Vagina (tissue), 2 donors: ENCODE data around the gene TTC28. TPM values are rescaled to one million over a fixed set of nuclear protein-coding genes. Genes with fewer than 3 reads are reported as not detected.

ENCODE experiments used
- DNase-seq, 2 donors: peaks; one replicate each; pipeline ENCODE4 v3.0.0-alpha.2; 2017; ENCODE audit errors: extremely low spot score in 2 of 2
- H3K27ac ChIP-seq: fragments of 200-600 bp; sonication (generic); one replicate; pipeline ENCODE4 v1.5.1; 2019
- H3K27me3 ChIP-seq: fragments of 200-600 bp; sonication (generic); one replicate; pipeline ENCODE4 v1.5.1; 2019
- H3K36me3 ChIP-seq, 2 donors: fragments of 200-600 bp; sonication (generic); one replicate each; pipeline ENCODE4 v1.5.1; 2017 to 2019
- H3K4me1 ChIP-seq: fragments of 200-600 bp; sonication (generic); one replicate; pipeline ENCODE4 v1.5.1; 2019
- H3K4me3 ChIP-seq, 2 donors: fragments of 200-600 bp; sonication (generic); 1 replicate in 1 of 2; 2 replicates in 1 of 2; pipeline ENCODE4 v1.5.1; 2016 to 2019
- H3K9me3 ChIP-seq: fragments of 200-600 bp; sonication (generic); one replicate; pipeline ENCODE4 v1.5.1; 2019
- CTCF ChIP-seq, 3 experiments: fragments of 450-650 bp in 2 of 3; fragments of 200-600 bp in 1 of 3; sonication (generic) in 1 of 3; IDR thresholded peaks; one replicate each; pipeline ENCODE4 v1.5.1; 2017 to 2019; ENCODE audit warnings: antibody characterized with exemption in 3 of 3, mild to moderate bottlenecking in 2 of 3, moderate library complexity in 2 of 3
- POLR2A ChIP-seq, 2 donors: fragments of 450-650 bp; IDR thresholded peaks; one replicate each; pipeline ENCODE4 v1.6.1; 2017; ENCODE audit warnings: antibody characterized with exemption in 2 of 2, mild to moderate bottlenecking in 2 of 2, moderate library complexity in 2 of 2
- POLR2AphosphoS5 ChIP-seq, 2 donors: sonication (generic); formaldehyde crosslinking; IDR thresholded peaks; one replicate each; pipeline ENCODE4 v1.9.0; 2017; ENCODE audit warnings: antibody characterized with exemption in 2 of 2, mild to moderate bottlenecking in 2 of 2, low read depth in 1 of 2; ENCODE audit not compliant: insufficient read depth in 1 of 2
- intact Hi-C: fragments of 100-400 bp; cut with DNase I; formaldehyde crosslinking; loops from one replicate; pipeline ENCODE4 v1.15.1; 2023
- total RNA-seq: library from RNA; depleted of rRNA; stranded (reverse); fragments of >200 nt; gene quantifications from one replicate; pipeline ENCODE4 v1.2.3, GENCODE V29; 2016

The TTC28 gene
- total RNA-seq, 1 donor from 2014 or later = 41.7 TPM

GRCh38 chr22:28282405-28283067, 397.1 kb downstream of the TTC28 start:
- Histone ChIP-seq H3K27me3 (no peaks in the 10 kb centered on the region), H3K36me3 (no peaks in the 10 kb centered on the region), H3K4me3 (no peak overlapping the region), H3K27ac (no peak overlapping the region), H3K9me3 (no peaks in the 10 kb centered on the region), H3K4me1 (peaks cover 25% of the 10 kb centered on the region)
- TF ChIP-seq CTCF (IDR thresholded peaks at IDR 0.05) (no peak), POLR2AphosphoS5 (IDR thresholded peaks at IDR 0.05; ENCODE audit: insufficient read depth in 1 of 2, low read depth in 1 of 2) (no peak), POLR2A (IDR thresholded peaks at IDR 0.05) (no peak)
- intact Hi-C loops = no loop called here
- no peak for DNase-seq

- no peak for DNase-seq
- Histone ChIP-seq H3K4me3 (no peak overlapping the region), H3K27ac (no peak overlapping the region), H3K9me3 (no peaks in the 10 kb centered on the region), H3K36me3 (no peaks in the 10 kb centered on the region), H3K27me3 (no peaks in the 10 kb centered on the region), H3K4me1 (peaks cover 25% of the 10 kb centered on the region)
- TF ChIP-seq CTCF (IDR thresholded peaks at IDR 0.05) (no peak), POLR2A (IDR thresholded peaks at IDR 0.05) (no peak), POLR2AphosphoS5 (IDR thresholded peaks at IDR 0.05; ENCODE audit: insufficient read depth in 1 of 2, low read depth in 1 of 2) (no peak)
- intact Hi-C loops = no loop called here
Observed at GRCh38 chr22:28279888-28280287, 399.8 kb downstream of the TTC28 start.

GRCh38 chr22:28269277-28269676, 410.4 kb downstream of the TTC28 start:
- TF ChIP-seq POLR2A (IDR thresholded peaks at IDR 0.05) = no peak
- no peak for TF ChIP-seq CTCF (IDR thresholded peaks at IDR 0.05)
- TF ChIP-seq POLR2AphosphoS5 (IDR thresholded peaks at IDR 0.05; ENCODE audit: insufficient read depth in 1 of 2, low read depth in 1 of 2) = no peak
- intact Hi-C loops = no loop called here
- no peaks in the 10 kb centered on the region for H3K36me3 ChIP-seq
- H3K4me3 ChIP-seq = no peak overlapping the region
- H3K4me1 ChIP-seq = peaks cover 28% of the 10 kb centered on the region
- H3K27ac ChIP-seq = no peak overlapping the region
- H3K27me3 ChIP-seq = no peaks in the 10 kb centered on the region
- no peak for DNase-seq
- H3K9me3 ChIP-seq = no peaks in the 10 kb centered on the region

- peaks cover 28% of the 10 kb centered on the region for H3K4me1 ChIP-seq
- no peak overlapping the region for H3K27ac ChIP-seq
- H3K27me3 ChIP-seq = no peaks in the 10 kb centered on the region
- DNase-seq = no peak
- TF ChIP-seq CTCF (IDR thresholded peaks at IDR 0.05) = no peak
- no peak for TF ChIP-seq POLR2A (IDR thresholded peaks at IDR 0.05)
- TF ChIP-seq POLR2AphosphoS5 (IDR thresholded peaks at IDR 0.05; ENCODE audit: insufficient read depth in 1 of 2, low read depth in 1 of 2) = no peak
- no peak overlapping the region for H3K4me3 ChIP-seq
- intact Hi-C loops = no loop called here
- no peaks in the 10 kb centered on the region for H3K9me3 ChIP-seq
- H3K36me3 ChIP-seq = no peaks in the 10 kb centered on the region
Observed at GRCh38 chr22:28268850-28269249, 410.8 kb downstream of the TTC28 start.

GRCh38 chr22:28268171-28268570, 411.5 kb downstream of the TTC28 start:
- Histone ChIP-seq H3K9me3 (no peaks in the 10 kb centered on the region), H3K27ac (no peak overlapping the region), H3K4me1 (peaks cover 28% of the 10 kb centered on the region)

More at GRCh38 chr22:28268171-28268570, 411.5 kb downstream of the TTC28 start:
- no peaks in the 10 kb centered on the region for H3K36me3 ChIP-seq
- intact Hi-C loops = no loop called here
- no peak overlapping the region for H3K4me3 ChIP-seq
- no peaks in the 10 kb centered on the region for H3K27me3 ChIP-seq
- no peak for DNase-seq
- no peak for TF ChIP-seq POLR2A (IDR thresholded peaks at IDR 0.05)
- TF ChIP-seq CTCF (IDR thresholded peaks at IDR 0.05) = no peak
- TF ChIP-seq POLR2AphosphoS5 (IDR thresholded peaks at IDR 0.05; ENCODE audit: insufficient read depth in 1 of 2, low read depth in 1 of 2) = no peak
